SHP77 treated with DMSO at 0.1 percent for 48 hours (cell line): ENCODE data around the gene N4BP2.
A peak's percentile ranks its signal among the peaks of the same experiment; 100 is the strongest.

Source experiments
- DNase-seq: peaks from one replicate; lab custom pipeline; 2025; lab: John Stamatoyannopoulos, UW

N4BP2 gene

GRCh38 chr4:40192114-40193015, 135.7 kb downstream of the N4BP2 start:
- DNase-seq, result peak; percentile 8

GRCh38 chr4:40193016-40193571, 136.4 kb downstream of the N4BP2 start:
- no peak for DNase-seq

- DNase-seq, result no peak
Measured at GRCh38 chr4:40193578-40193977, 136.9 kb downstream of the N4BP2 start.

GRCh38 chr4:40194602-40195161, 138.0 kb downstream of the N4BP2 start:
- no peak for DNase-seq

GRCh38 chr4:40195182-40196177, 138.8 kb downstream of the N4BP2 start:
- no peak for DNase-seq

GRCh38 chr4:40196272-40196671, 139.6 kb downstream of the N4BP2 start:
- no peak for DNase-seq

- DNase-seq, result no peak
Measured at GRCh38 chr4:40196724-40197281, 140.2 kb downstream of the N4BP2 start, which contains the start of gene RHOH. TSS of gene RHOH (plus strand) at chr4:40197031. CDS start at chr4:40243387, 46,356 bp downstream.

GRCh38 chr4:40197879-40198689, 141.4 kb downstream of the N4BP2 start:
- no peak for DNase-seq

GRCh38 chr4:40199179-40199670, 142.6 kb downstream of the N4BP2 start:
- DNase-seq, result no peak

GRCh38 chr4:40199999-40200874, 143.6 kb downstream of the N4BP2 start:
- DNase-seq, result no peak

GRCh38 chr4:40200875-40201801, 144.5 kb downstream of the N4BP2 start:
- peak; percentile 24 for DNase-seq

- no peak for DNase-seq
Measured at GRCh38 chr4:40201898-40202297, 145.2 kb downstream of the N4BP2 start.

- no peak for DNase-seq
Measured at GRCh38 chr4:40202474-40202873, 145.8 kb downstream of the N4BP2 start.

GRCh38 chr4:40204507-40205258, 148.0 kb downstream of the N4BP2 start:
- DNase-seq, result no peak

GRCh38 chr4:40205259-40206198, 148.9 kb downstream of the N4BP2 start:
- no peak for DNase-seq

GRCh38 chr4:40206426-40206825, 149.8 kb downstream of the N4BP2 start:
- DNase-seq, result no peak
